Retinal pigment epithelial cell (primary cell): ENCODE data around the gene PLCB1.

Experiments
- DNase-seq: peaks from one replicate; pipeline ENCODE4 v3.0.0-alpha.2; 2010; ENCODE audit warnings: low read depth
- H3K4me3 ChIP-seq: 2 replicates; pipeline ENCODE4 v1.5.1; 2011; ENCODE audit warnings: mild to moderate bottlenecking, low read length, control low read depth, moderate library complexity
- CTCF ChIP-seq: conservative IDR thresholded peaks from 2 replicates; pipeline ENCODE4 v1.5.1; 2011; ENCODE audit warnings: low read depth, low read length, control low read depth, inconsistent platforms

PLCB1 gene

GRCh38 chr20:8262721-8263120, 130.7 kb downstream of the PLCB1 start:
- no peak for TF ChIP-seq CTCF
- H3K4me3 ChIP-seq, result no peak overlapping the region
- no peak for DNase-seq

- no peak overlapping the region for H3K4me3 ChIP-seq
- TF ChIP-seq CTCF, result no peak
- DNase-seq, result no peak
Observed at GRCh38 chr20:8265588-8265987, 133.5 kb downstream of the PLCB1 start.

DNA sequence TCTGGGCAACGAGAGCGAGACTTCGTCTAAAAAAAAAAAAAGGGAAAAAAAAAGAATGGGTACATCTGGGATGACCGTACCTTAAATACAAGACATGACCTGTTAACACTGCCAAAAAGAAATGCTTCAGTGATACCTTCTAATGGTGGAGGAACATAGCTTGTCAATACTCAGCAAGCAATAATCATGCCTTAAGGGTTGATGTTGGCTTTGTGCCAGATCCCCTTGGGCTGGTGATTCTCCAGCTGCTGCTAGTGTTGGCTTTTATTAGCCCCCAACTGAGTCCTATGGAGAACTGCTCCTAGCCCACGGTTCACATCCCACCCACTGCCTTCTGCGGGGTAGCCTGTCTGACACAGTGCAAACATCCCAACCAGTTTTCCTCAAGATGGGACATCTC, 134.9 kb downstream of the PLCB1 start:
- no peak for DNase-seq
- no peak for TF ChIP-seq CTCF
- no peak overlapping the region for H3K4me3 ChIP-seq

GRCh38 chr20:8271727-8272126, 139.7 kb downstream of the PLCB1 start:
- no peak for DNase-seq
- no peak for TF ChIP-seq CTCF
- no peak overlapping the region for H3K4me3 ChIP-seq

DNA sequence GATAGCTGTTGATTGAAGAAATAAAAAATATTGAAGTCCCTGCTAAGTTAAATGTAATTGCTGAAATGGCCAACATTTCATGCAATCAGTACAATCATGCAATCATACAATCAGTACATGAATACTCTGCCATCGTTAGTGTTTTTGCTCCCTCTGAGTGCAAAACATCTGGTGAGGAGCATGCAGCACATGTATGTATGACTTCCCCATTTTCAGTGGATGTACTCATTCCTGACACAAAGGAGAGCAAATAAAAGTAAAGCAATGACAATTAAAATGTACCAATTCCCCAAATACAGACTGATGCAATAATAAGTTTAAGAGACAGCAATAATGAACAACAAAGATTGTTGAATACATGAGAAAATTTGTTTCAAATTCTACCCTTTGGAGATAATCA, 140.7 kb downstream of the PLCB1 start:
- no peak for TF ChIP-seq CTCF
- no peak for DNase-seq

GRCh38 chr20:8284902-8285301, 152.8 kb downstream of the PLCB1 start:
- no peak overlapping the region for H3K4me3 ChIP-seq
- no peak for TF ChIP-seq CTCF
- no peak for DNase-seq

More for the DNA sequence above, 140.7 kb downstream of the PLCB1 start:
- H3K4me3 ChIP-seq, result no peak overlapping the region

DNA sequence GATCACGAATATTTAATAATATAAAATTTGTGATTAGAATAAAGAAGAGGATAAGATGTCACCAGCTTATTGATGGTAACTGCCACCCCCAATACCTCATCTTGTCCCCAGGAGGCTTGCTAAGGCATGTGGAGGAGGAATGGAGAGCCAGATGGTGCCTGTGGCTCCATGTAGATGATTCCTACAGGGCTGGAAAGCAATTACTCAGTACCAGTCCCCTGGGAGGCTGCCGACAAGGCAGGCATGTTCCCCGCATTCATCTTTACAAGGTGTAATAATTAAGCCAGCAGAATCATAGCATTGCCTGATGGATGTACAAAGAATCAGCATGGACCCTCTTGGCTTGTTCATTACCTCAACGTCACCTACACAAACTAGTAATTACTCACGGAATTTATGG, 155.3 kb downstream of the PLCB1 start:
- no peak for DNase-seq
- no peak overlapping the region for H3K4me3 ChIP-seq
- no peak for TF ChIP-seq CTCF
